Ammon's horn (tissue), 1 donor: ENCODE measurements around the gene PLCH1.

Experiments used
- DNase-seq: peaks from one replicate; pipeline ENCODE4 v3.0.0-alpha.2; 2016; ENCODE audit warnings: low spot score

Gene PLCH1

DNA sequence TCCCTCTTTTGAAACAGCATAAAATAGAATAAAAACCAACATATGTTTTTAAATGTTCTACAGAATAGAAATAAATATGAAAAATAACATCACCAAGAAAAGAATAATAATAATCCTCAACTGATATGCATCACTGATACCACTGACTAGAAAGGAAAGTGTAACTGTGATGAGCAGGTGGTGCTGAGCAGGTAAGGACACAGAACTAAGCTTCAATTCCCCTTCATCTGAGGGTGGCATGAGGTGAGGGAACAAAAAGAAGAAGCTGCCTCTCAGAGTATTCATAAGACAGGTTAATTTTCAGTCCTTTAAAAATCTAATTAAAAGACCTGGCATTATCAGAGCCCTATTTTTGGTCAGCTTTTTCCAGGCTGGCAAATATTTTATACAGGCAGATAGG is 216.3 kb downstream of the PLCH1 start:
- no peak for DNase-seq

DNA sequence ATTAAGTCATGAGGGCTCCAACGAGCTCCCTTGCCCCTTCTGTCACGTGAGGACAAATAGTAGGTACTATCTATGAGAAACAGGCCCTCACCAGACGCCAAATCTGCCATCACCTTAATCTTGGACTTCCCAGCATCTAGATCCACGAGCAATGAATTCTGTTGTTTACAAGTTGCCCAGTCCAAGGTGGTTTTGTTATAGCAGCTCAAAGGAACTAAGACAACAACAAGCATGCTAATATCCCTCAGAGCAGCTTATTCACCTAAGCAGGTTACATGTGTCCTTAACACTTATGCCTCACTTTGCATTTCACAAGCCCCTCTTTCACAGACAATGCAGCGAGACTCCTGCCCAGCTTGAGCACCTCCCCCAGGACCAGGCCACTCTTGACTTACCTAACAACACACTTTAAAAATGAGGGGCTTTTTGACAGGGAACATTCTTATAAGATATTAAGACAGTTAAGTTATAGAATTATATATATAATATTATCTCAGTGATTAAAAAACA is 219.5 kb downstream of the PLCH1 start:
- DNase-seq: no peak

DNA sequence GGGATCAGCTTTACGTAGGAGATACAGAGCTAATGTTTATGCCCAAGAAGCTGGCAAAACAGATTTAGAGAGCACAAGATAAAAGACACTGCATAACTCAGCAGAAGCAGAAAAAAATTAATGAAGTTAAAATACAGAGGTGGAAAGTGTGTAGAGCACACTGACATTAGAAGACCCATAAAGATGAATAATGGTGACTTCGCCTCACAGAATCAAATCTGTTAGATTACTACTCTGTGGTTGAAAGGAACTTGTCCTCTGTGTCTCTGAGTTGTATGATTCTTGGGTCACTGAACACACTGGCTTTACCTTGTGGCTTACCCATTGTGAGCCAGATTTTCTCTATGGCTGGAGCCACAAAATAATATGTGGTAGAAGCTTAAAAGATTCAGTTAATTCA is 224.4 kb downstream of the PLCH1 start:
- DNase-seq: no peak

DNA sequence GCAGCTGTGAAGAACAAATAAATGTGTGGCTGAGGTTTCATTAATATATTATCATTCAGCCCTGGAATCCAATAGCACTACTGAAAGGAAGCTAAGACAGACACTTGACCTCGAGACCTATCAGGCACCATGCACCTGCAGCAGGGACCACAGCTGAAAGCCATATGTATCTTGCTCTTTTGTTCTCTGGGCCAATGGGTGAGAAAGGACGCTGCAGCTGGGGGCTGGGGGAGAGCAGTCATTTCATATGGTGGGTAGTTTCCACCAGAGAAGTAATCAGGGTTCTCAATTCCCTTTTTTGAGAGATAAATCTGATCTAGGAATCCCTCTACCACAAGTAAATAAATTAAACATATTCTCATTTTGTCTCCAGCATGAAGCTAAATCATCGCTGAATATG is 225.8 kb downstream of the PLCH1 start:
- DNase-seq: no peak

DNA sequence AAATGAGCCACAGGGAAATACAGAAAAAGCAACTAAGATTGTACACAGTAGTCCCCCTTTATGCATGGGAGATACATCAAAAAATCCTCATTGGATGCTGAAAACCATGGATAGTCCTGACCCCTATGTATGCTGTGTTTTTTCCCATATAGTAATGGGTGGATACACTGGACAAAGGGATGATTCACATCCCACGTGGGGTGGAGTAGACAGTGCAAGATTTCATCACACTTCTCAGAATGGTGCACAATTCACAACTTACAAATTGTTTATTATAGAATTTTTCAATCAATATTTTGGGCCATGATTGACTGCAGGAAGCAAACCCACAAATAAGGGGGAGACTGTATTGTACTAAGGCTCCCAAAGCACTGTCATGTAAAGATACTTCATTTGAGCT is 227.0 kb downstream of the PLCH1 start:
- DNase-seq: no peak

DNA sequence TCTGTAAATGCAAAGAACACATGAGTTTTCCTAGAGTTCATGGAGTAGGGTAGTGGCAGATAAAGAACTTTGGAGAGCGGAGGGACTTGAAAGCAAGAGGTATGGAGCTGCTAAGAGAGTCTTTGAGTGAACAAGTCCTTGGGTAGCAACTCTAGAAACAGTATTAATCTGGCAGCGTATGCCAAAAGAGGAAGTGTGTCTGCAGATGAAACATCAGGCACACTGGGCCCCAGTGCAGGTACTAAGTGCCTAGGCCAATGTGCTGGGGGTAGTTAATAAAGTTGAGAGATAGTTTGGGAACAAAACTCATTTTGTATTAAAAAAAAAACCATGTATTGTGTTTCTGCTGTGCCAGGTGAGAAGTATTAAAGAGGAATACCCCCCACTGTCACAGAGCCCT is 228.4 kb downstream of the PLCH1 start:
- no peak for DNase-seq

DNA sequence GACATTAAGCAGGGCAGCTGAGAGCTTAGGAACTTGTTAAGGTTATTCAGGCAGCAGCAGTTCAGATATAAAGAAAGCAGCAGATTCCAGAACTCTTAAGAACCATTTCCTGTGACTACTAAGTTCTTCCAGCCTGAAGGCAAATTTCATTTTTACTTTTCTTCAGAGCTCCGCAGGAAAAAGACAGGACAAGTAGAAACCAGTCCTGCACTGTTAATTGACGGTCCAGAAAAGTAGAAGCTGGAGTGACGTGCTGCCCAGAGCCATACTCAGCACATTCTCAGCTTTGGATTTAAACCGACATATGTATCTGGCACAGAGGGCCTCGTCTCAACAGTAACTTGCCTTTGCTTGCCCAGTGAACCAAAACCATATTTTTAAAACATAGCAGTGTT is 232.0 kb downstream of the PLCH1 start:
- no peak for DNase-seq

DNA sequence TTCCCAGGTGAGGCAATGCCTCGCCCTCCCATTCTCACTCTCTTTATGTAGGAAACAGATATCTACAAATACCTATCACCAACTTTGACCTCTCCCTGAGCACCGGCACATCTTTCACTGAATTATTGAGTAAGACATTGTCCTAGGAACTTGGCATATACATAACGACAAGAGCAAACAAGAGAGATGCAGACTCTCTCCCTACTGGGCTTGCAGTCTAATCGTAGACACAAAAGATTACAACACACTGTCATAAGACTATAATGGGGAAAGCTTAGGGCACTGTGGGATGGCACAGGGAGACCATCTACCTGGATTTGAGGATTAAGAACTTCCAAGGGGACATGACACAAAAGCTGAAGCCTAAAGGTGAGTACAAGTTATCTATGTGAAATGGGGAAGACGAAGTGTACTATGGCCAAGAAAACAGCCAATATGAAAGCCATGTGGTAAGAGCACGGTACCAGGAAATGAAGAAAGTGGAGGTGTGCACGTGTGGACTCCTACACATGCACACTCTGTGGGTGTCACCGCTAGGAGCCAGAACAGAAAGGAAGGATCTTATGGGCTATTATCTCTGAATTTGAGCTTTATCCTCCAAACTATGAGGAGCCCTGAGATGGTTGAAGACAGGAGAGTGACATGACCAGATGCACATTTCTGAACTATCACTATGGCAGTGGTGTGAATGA is 232.6 kb downstream of the PLCH1 start:
- DNase-seq: no peak

DNA sequence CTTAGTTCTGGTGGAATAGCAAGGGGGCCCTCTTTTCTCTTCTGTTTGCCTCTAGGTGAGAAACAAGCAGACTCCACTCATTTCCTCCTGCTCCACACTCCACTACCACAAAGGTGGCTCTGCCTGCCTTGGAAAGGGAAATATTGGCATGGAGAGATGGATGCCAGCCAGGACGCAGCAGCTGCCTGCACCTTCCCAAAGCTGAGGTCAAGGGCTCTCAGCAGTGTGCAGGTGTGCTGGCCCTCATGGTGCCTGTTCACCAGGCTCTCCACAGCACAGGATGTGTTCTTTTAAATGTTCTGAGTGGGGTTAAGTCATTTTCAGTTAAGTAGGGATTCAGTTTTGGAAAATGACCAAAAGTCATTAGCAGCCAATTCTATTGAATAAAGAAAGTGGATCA is 240.2 kb downstream of the PLCH1 start:
- DNase-seq: no peak

DNA sequence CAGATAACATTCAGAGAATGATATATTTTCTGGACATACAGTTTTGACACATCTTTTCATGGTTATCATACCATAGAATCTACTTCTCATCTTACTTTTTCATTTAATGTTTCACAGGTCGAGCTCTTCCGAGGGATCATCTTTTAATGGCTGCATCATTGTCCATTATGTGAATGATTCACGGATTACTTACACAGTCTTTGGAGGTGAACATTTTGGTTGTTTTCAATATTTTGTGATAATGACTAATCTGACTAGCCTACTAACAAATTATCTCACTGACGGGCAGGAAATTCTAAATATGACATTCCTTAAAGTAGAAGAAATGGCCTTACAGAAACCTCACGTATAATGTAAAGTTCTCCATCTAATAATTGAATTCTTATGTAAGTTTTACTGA is 242.2 kb downstream of the PLCH1 start:
- DNase-seq: no peak

DNA sequence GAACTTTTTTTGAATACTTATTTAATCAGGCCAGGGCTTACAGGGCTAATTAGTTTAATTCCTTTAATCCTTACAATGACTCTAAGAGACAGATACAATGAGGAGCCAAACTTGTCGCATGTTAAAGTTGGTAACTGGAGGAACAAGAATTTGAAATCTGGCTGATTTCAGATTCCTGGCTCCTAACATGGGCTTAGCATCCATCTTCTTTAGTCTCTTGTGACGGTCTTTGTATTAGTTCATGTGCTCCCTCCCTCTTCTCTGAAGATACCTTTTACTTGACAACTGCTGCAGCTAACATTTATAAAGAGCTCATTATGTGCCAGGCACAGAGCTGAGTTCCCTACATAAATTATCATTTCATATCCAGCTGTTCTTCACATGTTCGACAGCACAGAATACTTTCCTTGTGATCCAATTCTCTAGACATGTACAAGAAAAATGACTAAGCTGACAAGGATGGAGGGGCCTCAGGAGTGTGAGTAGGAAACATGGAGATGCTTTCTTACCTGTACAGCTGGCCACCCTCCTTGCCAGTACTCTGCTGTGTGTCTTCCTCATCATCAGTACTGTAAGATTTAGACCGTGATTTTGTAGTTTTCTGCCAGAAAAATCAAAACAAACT is 244.6 kb downstream of the PLCH1 start:
- no peak for DNase-seq

DNA sequence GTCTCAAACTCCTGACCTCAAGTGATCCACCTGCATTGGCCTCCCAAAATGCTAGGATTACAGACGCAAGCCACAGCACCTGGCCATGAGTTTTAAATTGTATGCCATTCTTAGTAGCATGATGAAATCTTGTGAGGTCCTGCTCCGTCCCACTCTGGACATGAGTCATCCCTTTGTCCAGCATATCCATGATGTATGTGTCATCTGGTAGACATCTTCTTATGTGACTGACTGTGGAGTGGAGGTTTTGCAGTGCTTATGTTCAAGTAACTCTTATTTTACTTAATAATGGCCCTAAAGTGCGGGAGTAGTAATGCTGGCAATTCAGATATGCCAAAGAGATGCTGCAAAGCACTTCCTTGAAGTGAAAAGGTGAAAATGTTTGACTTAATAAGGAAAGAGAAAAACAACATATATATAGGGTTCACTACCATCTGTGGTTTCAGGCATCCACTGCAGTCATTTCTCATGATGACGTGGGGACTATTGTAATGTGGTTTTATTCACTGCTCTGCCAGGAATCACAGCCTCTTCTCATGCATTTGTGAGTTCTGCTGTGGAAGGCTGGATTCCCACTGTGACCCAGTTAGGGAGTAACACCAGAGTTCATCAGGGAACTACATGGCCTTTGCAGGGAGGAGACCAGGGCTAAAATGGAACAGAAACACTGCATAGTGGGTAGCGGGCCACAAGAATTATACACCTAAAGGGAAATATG is 246.8 kb downstream of the PLCH1 start:
- no peak for DNase-seq

DNA sequence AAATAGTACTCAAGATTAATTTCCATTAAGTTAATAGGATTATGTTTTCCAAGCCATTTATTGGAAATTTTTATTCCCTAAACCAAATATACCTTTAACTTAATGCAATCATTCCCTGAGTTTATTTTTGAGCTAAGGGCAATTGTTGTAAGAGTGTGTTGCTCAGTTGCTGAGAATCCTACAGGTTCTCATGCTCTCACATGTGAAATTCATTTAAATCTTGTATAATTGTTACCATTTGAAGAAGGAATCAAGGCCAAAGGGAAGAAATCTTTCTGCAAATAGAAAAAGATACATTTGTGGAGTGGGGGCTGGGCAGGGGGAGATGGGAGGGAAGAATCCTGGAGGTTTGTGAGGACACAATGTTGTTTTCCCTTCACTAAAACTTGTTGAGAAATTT is 248.7 kb downstream of the PLCH1 start:
- DNase-seq: no peak

DNA sequence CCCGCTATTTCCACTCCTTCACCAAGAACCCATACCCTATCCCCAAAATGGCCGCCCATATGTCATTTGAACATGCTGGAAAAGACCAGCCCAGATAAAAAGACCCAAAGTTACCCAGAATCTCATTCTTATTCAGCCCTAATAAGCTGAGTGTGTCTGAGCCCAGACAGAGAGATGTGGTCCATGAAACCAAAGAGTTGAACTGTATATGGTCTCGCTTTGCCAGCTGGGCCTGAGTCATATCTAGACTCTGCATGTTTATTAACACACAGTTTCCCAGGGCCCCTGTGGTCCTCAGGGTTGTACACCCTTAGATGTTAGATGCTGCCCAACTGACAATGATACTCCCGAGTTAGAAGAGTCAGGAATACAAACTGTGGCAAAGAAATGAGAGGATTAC is 249.5 kb downstream of the PLCH1 start:
- DNase-seq: no peak

DNA sequence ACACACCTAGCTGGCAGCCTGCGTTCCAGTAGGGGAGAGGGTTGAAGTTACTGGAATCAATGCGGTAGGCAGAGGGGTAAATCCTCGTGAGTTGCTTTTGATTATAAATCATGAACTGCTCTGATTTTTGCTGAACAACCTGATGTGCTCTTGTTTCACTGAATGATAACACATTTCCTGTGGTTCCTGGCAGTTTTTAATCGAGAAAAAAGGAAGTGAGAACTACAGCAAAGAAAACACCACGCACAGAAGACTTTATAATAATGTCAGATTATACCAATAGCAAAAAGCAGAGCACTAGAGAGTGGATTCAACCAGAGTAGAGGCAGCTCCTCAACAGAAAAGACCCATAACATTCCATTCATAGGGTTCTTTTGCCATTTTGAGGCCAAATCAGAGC is 250.5 kb downstream of the PLCH1 start:
- DNase-seq: no peak

DNA sequence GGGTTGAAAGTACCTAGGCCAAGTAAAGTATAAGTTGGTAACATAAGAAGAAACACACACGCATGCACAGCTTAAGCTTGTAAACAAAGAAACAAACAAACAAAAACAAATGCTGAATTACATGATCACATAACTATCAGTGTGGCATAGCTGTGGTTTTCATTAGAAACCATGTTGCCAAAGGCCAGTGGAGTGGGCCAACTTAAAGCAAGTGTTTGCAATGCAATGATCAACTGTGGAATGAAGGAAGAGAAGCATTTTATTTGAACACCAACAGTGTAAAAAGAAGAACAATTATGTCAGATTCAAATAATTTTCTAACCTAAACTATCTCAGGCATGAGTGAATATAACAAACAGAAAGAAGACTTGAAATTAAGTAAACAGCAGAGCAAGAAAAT is 252.0 kb downstream of the PLCH1 start:
- DNase-seq: no peak

DNA sequence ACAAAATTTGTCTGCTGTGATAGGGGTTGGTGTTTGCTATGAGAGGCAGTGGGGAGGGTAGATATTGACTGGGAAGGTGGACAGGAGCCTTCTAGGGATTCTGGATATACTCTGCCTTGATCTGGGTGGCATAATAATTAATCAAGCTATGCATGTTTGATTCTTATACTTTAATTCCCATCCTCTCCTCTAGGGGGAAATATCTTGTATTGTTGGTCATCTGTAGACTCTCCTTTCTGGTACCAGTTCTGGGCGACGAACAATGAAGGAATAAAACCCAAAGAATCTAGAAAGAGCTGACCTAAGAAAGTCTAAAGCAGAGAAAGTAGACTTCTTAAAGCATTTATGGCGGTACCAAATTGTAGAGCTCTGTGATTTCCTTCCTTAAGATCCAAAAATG is 253.2 kb downstream of the PLCH1 start:
- no peak for DNase-seq

DNA sequence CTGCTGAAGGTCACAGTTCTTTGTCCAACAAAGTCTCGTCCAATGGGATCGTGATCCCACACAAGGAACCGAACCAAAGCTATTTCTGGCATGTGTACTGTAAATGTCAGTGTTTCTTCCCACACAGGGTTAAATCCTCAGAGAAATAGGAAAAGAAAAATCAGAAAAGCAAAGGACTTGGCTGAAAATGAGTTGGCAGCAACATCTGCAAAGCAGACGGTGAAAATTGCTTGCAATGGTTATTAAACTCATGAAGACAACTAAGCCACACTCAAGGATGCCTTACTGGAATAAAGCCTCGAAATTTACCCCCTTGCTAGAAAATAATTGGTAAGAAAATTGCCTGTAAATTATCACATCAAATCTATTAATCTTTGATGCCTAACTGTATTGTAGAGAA is 256.2 kb downstream of the PLCH1 start:
- DNase-seq: no peak

DNA sequence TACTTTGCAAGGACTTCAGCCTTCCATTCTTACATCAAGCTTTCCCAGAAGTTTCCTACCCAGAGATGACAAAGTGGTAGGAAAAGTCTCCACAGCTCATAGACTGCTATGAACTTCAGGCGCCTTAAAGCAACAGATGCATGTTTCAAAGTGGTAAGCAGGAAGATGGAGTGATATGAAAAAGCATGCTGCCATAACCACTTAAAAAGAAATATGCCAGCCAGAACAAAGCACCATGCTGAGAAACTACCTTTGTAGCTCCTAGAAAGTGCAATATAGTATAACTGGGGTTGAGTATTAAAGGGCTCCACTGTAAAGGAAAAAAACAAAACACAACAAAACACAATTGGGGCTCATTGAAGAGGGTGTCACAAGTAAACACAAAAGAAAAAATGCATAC is 259.0 kb downstream of the PLCH1 start:
- no peak for DNase-seq

DNA sequence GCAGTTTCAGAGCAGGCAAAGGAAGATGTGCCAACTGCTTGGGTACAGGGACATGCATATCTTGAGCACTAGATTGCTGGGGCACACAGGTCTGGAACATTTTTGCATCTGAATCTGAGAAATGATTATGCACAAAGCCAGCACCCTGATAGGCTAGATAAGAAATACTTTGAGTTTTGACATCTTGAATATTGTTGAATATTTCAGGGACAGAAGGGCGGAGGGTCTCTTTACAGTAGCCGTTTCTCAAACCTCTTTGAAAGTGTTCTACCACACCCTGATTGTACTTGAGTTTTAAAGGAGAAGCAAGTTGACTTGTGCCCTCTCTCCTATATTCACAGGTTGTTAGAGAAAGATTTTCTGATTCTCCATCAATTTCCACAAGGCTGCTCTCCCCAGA is 263.3 kb downstream of the PLCH1 start:
- DNase-seq: no peak

DNA sequence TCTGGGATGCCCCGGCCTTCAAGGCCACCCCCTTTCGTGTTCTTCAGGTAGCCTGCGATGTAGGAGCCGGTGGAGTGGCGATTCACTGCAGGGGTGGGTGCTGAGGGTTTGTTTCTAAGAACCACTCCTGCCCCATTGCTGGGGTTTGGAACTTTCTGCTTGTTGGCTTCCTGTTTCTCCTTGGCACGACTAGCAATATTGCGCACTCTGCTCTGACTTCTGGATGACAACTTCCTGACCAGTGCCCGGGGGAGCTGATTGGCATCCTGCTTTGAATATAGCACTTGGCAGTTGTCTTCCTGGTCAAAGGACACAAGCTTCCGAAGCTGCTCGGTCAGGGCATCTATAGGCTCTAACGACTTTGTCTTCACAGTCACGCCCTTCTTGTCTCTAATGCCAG is 263.8 kb downstream of the PLCH1 start:
- no peak for DNase-seq

DNA sequence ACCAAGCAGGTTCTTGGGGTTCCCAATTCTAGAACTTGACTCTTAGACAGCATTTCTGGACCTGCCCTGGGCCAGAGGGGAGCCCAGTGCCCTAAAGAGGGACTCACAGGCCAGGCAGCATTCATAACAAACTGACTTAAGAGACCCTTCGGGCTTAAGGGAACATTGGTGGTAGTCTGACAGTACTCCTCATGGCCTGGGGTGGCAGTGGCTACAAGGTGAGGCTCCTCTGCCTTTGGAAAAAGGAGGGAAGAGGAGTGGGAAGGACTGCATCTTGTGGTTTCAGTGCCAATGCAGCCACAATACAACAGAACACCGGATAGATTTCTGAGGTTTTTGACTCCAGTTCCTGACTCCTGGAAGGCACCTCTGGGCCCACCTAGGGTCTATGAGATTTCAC is 279.2 kb downstream of the PLCH1 start:
- no peak for DNase-seq

DNA sequence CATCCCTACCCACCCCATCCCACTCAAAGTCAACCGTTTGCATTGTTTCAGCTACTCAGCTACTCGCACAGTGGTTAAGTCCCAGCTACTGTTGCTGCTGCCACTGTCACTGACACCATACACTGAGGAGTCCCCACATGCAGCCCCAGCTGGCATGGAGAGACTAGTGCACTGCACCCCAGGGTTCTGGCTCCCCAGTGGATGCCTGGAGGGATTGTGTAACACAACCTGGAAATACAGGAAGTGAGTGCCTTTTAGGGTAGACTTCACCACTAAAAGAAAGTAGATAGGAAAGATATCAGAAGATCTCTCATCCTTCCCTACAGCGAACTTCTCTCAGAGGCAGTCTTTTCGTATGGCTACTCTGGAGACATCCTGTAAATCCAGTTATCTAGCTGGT is 282.2 kb downstream of the PLCH1 start:
- no peak for DNase-seq
